HG03571 (cell line): ENCODE measurements around the gene LHFPL3.
"Not testable (repeated sequence)": the region's sequence is repeated elsewhere in the genome, so short reads cannot be mapped to it uniquely, and the experiment has no call there.

Experiments
- ATAC-seq: cut with Tn5 transposase; IDR thresholded peaks from one replicate; pipeline ENCODE4 v1.9.1; 2021; ENCODE audit not compliant: unreplicated experiment

LHFPL3 gene

GRCh38 chr7:104328296-104328969 lies at the start of gene LHFPL3:
TSS of gene LHFPL3 (plus strand) at chr7:104328603.
- no peak for ATAC-seq

- ATAC-seq, result not testable (repeated sequence)
Observed at GRCh38 chr7:104281685-104282084, 46.7 kb upstream of the LHFPL3 start.

GRCh38 chr7:104286839-104287238 lies 41.6 kb upstream of the LHFPL3 start:
- ATAC-seq, result no peak

GRCh38 chr7:104288137-104288536 lies 40.3 kb upstream of the LHFPL3 start:
- ATAC-seq, result no peak

- ATAC-seq, result no peak
Observed at GRCh38 chr7:104294291-104294690, 34.1 kb upstream of the LHFPL3 start.

GRCh38 chr7:104296266-104296665 lies 32.1 kb upstream of the LHFPL3 start:
- no peak for ATAC-seq

GRCh38 chr7:104296900-104297299 lies 31.5 kb upstream of the LHFPL3 start:
- ATAC-seq, result no peak

GRCh38 chr7:104299323-104299722 lies 29.1 kb upstream of the LHFPL3 start:
- no peak for ATAC-seq

- no peak for ATAC-seq
Observed at GRCh38 chr7:104299777-104300176, 28.6 kb upstream of the LHFPL3 start.

GRCh38 chr7:104306793-104307192 lies 21.6 kb upstream of the LHFPL3 start:
- no peak for ATAC-seq

GRCh38 chr7:104317948-104318629 lies 10.3 kb upstream of the LHFPL3 start:
- no peak for ATAC-seq

- ATAC-seq, result no peak
Observed at GRCh38 chr7:104327534-104327933, 869 bp upstream of the LHFPL3 start.

GRCh38 chr7:104327938-104328295 lies 486 bp upstream of the LHFPL3 start:
- ATAC-seq, result no peak

- no peak for ATAC-seq
Observed at GRCh38 chr7:104328970-104329825, 795 bp downstream of the LHFPL3 start.

- no peak for ATAC-seq
Observed at GRCh38 chr7:104341546-104341945, 13.1 kb downstream of the LHFPL3 start.

GRCh38 chr7:104352736-104353135 lies 24.3 kb downstream of the LHFPL3 start:
- ATAC-seq, result no peak

- no peak for ATAC-seq
Observed at GRCh38 chr7:104357166-104357565, 28.8 kb downstream of the LHFPL3 start.

- no peak for ATAC-seq
Observed at GRCh38 chr7:104358446-104359132, 30.2 kb downstream of the LHFPL3 start.

- ATAC-seq, result no peak
Observed at GRCh38 chr7:104362756-104363155, 34.4 kb downstream of the LHFPL3 start.

- no peak for ATAC-seq
Observed at GRCh38 chr7:104363355-104363754, 35.0 kb downstream of the LHFPL3 start.

- no peak for ATAC-seq
Observed at GRCh38 chr7:104366390-104366789, 38.0 kb downstream of the LHFPL3 start.
